DMS 273 treated with DMSO at 0.1 percent for 48 hours (cell line): ENCODE data around the gene SAMHD1.
"Not testable (repeated sequence)": the region's sequence is repeated elsewhere in the genome, so short reads cannot be mapped to it uniquely, and the experiment has no call there.

Experiments
- DNase-seq: peaks from one replicate; lab custom pipeline; 2025; lab: John Stamatoyannopoulos, UW

The SAMHD1 gene

GRCh38 chr20:36951198-36951978, at the start of gene SAMHD1:
Gene SAMHD1 (minus strand): TSS chr20:36951708. CDS start chr20:36951643, 65 bp downstream.
- peak; percentile 94 for DNase-seq

- not testable (repeated sequence) for DNase-seq
Observed at GRCh38 chr20:37000171-37000570, 48.7 kb upstream of the SAMHD1 start.

- DNase-seq, result no peak
Observed at GRCh38 chr20:36998652-36999051, 47.1 kb upstream of the SAMHD1 start.

- no peak for DNase-seq
Observed at GRCh38 chr20:36997121-36997520, 45.6 kb upstream of the SAMHD1 start.

GRCh38 chr20:36994221-36994620, 42.7 kb upstream of the SAMHD1 start:
- DNase-seq, result not testable (repeated sequence)

- DNase-seq, result no peak
Observed at GRCh38 chr20:36992802-36993334, 41.4 kb upstream of the SAMHD1 start.

- DNase-seq, result no peak
Observed at GRCh38 chr20:36991703-36992102, 40.2 kb upstream of the SAMHD1 start.

GRCh38 chr20:36989797-36990196, 38.3 kb upstream of the SAMHD1 start:
- no peak for DNase-seq

GRCh38 chr20:36988494-36988966, 37.0 kb upstream of the SAMHD1 start:
- no peak for DNase-seq

GRCh38 chr20:36984257-36984638, 32.7 kb upstream of the SAMHD1 start:
- DNase-seq, result no peak

GRCh38 chr20:36975099-36975818, 23.8 kb upstream of the SAMHD1 start:
- no peak for DNase-seq

- no peak for DNase-seq
Observed at GRCh38 chr20:36974660-36975059, 23.2 kb upstream of the SAMHD1 start.

- DNase-seq, result no peak
Observed at GRCh38 chr20:36971103-36971502, 19.6 kb upstream of the SAMHD1 start.

- DNase-seq, result no peak
Observed at GRCh38 chr20:36969478-36970186, 18.1 kb upstream of the SAMHD1 start.

- DNase-seq, result no peak
Observed at GRCh38 chr20:36969051-36969450, 17.5 kb upstream of the SAMHD1 start.

- no peak for DNase-seq
Observed at GRCh38 chr20:36967636-36968035, 16.1 kb upstream of the SAMHD1 start.

- DNase-seq, result not testable (repeated sequence)
Observed at GRCh38 chr20:36966965-36967364, 15.5 kb upstream of the SAMHD1 start.

GRCh38 chr20:36962354-36962941, 10.9 kb upstream of the SAMHD1 start:
- not testable (repeated sequence) for DNase-seq

GRCh38 chr20:36959242-36959641, 7.7 kb upstream of the SAMHD1 start:
- DNase-seq, result no peak

- DNase-seq, result no peak
Observed at GRCh38 chr20:36957875-36958667, 6.6 kb upstream of the SAMHD1 start.

GRCh38 chr20:36956674-36957073, 5.2 kb upstream of the SAMHD1 start:
- DNase-seq, result no peak
